HG02840 (cell line): ENCODE results near the gene PRXL2A.
"Not testable (repeated sequence)": the region's sequence is repeated elsewhere in the genome, so short reads cannot be mapped to it uniquely, and the experiment has no call there.

ENCODE experiments used
- ATAC-seq: cut with Tn5 transposase; IDR thresholded peaks from one replicate; pipeline ENCODE4 v1.9.1; 2021; ENCODE audit warnings: mild to moderate bottlenecking, moderate library complexity, moderate number of reproducible peaks; ENCODE audit not compliant: unreplicated experiment, low FRiP score

Gene PRXL2A

GRCh38 chr10:80408242-80409101 lies at the start of gene PRXL2A:
Gene PRXL2A, plus strand, starts transcription at chr10:80408551. Its CDS starts 11,917 bp downstream, at chr10:80420468.
- ATAC-seq = peak; percentile 92

GRCh38 chr10:80358925-80359324 lies 49.4 kb upstream of the PRXL2A start:
- not testable (repeated sequence) for ATAC-seq

GRCh38 chr10:80359644-80360043 lies 48.7 kb upstream of the PRXL2A start:
- ATAC-seq = no peak

GRCh38 chr10:80365510-80365909 lies 42.8 kb upstream of the PRXL2A start:
- ATAC-seq = no peak

GRCh38 chr10:80371467-80371866 lies 36.9 kb upstream of the PRXL2A start:
- no peak for ATAC-seq

GRCh38 chr10:80372675-80373074 lies 35.7 kb upstream of the PRXL2A start:
- no peak for ATAC-seq

- no peak for ATAC-seq
These were observed 34.8 kb upstream of the PRXL2A start for GRCh38 chr10:80373502-80373901.

GRCh38 chr10:80379701-80380100 lies 28.6 kb upstream of the PRXL2A start:
- no peak for ATAC-seq

GRCh38 chr10:80380185-80380584 lies 28.2 kb upstream of the PRXL2A start:
- ATAC-seq = no peak

- no peak for ATAC-seq
These were observed 25.4 kb upstream of the PRXL2A start for GRCh38 chr10:80382989-80383388.

GRCh38 chr10:80390740-80391139 lies 17.6 kb upstream of the PRXL2A start:
- no peak for ATAC-seq

GRCh38 chr10:80392250-80392649 lies 16.1 kb upstream of the PRXL2A start:
- ATAC-seq = no peak

GRCh38 chr10:80394358-80394916 lies 13.9 kb upstream of the PRXL2A start:
- no peak for ATAC-seq

GRCh38 chr10:80397014-80397413 lies 11.3 kb upstream of the PRXL2A start:
- no peak for ATAC-seq

GRCh38 chr10:80400136-80400804 lies 8.1 kb upstream of the PRXL2A start:
- ATAC-seq = no peak

GRCh38 chr10:80405035-80405434 lies 3.3 kb upstream of the PRXL2A start:
- no peak for ATAC-seq

GRCh38 chr10:80405626-80406025 lies 2.7 kb upstream of the PRXL2A start:
- ATAC-seq = no peak

- no peak for ATAC-seq
These were observed 2.1 kb upstream of the PRXL2A start for GRCh38 chr10:80406204-80406603.

GRCh38 chr10:80407812-80408241 lies 524 bp upstream of the PRXL2A start:
- ATAC-seq = no peak

- no peak for ATAC-seq
These were observed 770 bp downstream of the PRXL2A start for GRCh38 chr10:80409121-80409520.

- no peak for ATAC-seq
These were observed 1.8 kb downstream of the PRXL2A start for GRCh38 chr10:80410122-80410521.
